GM21390 (cell line): ENCODE data around the gene OR51B4.
"Not testable (repeated sequence)": the region's sequence is repeated elsewhere in the genome, so short reads cannot be mapped to it uniquely, and the experiment has no call there.

ENCODE experiments used
- ATAC-seq: cut with Tn5 transposase; IDR thresholded peaks from one replicate; pipeline ENCODE4 v1.9.1; 2021; ENCODE audit not compliant: unreplicated experiment

Gene OR51B4

DNA sequence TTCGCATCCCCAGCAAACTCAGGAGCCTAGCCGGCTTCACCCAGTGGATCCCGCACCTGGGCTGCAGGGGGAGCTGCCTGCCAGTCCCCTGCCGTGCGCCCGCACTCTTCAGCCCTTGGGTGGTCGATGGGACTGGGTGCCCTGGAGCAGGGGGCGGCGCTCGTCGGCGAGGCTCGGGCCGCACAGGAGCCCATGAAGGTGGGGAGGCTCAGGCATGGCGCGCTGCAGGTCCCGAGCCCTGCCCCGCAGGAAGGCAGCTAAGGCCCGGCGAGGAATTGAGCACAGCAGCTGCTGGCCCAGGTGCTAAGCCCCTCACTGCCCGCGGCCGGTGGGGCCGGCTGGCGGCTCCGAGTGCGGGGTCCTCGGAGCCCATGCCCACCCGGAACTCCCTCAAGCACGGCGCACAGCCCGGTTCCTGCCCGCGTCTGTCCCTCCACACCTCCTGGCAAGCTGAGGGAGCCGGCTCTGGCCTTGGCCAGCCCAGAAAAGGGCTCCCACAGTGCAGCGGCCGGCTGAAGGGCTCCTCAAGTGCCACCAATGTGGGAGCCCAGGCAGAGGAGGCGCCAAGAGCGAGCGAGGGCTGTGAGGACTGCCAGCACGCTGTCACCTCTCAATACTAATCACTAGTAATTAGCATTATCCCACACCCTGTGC lies 7.3 kb downstream of the OR51B4 start:
- not testable (repeated sequence) for ATAC-seq

DNA sequence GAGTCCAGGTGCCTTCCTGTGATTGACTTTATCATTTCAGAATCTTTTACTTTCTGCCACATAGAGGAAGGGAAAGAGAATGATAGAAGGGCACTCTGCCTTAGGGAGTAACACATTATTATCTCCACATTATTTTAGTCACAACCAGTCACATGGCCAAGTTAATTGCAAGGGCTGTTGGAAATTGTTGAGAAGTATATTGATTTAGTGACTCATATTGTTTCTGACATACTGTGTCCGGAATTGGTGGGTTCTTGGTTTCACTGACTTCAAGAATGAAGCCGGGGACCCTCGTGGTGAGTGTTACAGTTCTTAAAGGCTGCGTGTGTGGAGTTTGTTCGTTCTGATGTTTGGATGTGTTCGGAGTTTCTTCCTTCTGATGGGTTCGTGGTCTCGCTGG lies 8.7 kb downstream of the OR51B4 start:
- no peak for ATAC-seq

DNA sequence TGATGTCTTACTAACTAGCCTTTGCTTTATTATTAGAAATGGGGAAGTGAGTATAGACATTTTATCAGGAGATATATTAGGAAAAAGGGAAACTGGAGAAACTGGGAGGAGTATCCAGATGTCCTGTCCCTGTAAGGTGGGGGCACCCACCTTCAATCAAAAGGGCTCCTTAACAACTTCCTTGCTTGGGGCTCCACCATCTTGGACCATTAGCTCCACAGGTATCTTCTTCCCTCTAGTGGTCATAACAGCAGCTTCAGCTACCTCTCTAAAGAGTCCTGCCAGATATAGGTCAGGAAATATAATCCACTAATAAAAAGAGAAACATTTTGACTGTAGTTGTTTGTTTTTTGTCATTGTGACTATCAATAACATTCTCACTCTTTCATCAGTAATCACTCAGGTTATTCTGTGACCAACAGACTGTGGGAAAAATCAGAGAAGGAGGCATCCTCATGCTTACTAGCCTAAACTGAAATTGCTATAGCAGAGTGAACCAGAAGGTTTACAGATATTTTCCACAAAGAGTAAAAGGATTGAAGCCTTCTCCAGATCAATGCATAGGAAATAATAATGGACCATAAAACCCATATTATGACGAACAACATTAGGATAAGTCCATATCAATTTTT lies 10.4 kb downstream of the OR51B4 start:
- peak; percentile 96 for ATAC-seq

DNA sequence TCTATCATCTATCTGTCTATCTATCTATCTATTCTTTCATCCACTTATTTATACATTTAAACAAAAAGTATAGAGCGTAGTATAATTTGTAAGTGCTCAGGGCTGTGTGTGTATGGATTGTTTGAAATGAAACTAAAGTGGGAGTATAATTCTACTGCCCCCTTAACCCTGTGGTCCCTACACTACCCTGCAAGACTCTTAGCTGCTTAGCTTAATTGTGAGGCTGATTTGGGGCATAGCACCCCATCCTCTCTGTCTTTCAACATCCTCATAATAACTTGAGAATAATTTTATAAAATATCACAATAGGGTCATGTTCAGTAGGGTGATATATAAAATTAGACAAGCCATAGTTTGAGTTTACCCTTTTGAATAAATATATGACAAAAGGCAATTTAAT lies 11.6 kb downstream of the OR51B4 start:
- no peak for ATAC-seq

DNA sequence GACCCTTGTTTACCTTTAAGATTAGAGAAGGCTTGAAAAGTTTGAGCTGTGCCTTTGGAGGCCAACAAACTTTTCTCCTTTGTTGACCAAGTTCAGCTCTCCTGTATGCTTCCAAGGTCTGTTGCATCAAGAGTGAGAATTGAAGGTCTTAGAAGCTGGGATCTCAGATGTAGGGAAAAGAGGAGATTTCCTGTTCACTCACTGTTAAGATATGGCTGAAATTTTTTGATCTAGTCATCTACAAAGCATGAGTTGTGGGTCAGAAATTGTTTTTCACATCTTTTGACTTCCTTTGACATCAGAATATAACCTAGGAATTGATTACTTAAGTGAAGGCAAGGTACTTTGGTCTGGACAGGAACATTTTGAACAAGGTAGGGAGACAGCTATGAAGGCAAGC lies 12.1 kb downstream of the OR51B4 start:
- no peak for ATAC-seq

DNA sequence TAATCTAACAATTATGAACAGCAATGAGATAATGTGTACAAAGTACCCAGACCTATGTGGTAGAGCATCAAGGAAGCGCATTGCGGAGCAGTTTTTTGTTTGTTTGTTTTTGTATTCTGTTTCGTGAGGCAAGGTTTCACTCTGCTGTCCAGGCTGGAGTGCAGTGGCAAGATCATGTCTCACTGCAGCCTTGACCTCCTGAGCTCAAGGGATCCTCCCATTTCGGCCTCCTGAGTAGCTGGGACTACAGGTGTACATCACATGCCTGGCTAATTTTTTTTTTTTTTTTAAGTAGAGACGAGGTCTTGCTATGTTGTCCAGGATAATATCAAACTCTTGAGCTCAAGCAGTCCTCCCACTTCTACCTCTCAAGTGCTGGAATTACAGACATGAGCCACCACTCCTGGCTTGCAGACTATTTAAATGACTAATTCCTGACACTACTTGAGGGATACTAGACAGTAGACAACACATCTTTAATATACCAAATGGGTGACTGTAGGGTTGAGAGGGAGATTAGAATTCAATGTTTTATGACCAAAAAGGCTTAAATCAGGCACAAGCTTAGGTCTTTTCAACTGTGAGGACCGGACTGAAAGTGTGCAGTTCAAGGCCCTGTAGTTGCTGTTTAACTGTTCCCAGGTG lies 12.7 kb downstream of the OR51B4 start:
- no peak for ATAC-seq

DNA sequence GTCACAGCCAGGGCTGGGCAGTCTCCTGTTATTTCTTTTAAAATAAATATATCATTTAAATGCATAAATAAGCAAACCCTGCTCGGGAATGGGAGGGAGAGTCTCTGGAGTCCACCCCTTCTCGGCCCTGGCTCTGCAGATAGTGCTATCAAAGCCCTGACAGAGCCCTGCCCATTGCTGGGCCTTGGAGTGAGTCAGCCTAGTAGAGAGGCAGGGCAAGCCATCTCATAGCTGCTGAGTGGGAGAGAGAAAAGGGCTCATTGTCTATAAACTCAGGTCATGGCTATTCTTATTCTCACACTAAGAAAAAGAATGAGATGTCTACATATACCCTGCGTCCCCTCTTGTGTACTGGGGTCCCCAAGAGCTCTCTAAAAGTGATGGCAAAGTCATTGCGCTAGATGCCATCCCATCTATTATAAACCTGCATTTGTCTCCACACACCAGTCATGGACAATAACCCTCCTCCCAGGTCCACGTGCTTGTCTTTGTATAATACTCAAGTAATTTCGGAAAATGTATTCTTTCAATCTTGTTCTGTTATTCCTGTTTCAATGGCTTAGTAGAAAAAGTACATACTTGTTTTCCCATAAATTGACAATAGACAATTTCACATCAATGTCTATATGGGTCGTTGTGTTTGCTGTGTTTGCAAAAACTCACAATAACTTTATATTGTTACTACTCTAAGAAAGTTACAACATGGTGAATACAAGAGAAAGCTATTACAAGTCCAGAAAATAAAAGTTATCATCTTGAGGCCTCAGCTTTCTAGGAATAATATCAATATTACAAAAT lies 13.4 kb downstream of the OR51B4 start:
- no peak for ATAC-seq

DNA sequence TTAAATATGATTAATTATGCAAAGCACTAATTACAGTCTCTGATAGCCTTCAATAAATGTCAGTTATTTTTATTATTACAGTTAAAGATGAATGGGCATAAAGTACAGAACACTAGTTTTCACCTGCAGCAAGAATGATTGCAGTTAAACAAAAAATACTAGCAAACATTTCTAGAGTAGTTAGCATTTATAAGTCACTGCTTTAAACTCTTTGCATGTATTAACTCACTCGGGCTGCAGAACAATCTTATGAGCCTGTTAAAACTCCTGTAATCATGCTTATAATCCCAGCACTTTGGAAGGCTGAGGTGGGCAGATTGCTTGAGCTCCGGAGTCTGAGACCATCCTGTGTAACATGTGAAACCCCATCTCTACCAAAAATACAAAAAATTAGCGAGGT lies 14.8 kb downstream of the OR51B4 start:
- no peak for ATAC-seq

DNA sequence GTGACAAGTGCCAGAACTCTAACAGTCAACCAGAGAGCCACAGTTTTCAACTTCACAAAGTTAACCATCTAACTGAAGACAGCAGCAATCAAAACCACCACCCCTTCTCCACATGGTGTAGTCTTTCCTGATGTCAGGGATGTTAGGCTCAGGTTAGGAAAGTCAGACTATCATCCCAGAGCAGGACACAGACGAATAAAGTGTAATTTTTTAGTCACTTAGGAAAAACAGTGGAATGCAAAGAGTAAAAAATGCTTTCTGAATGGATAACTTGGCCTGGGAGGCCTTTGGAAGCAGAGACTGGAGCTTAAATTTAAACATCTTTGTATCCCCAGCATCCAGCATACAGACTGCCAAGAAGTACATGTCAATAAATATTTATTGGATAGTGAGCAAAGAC lies 15.4 kb downstream of the OR51B4 start:
- ATAC-seq = no peak

DNA sequence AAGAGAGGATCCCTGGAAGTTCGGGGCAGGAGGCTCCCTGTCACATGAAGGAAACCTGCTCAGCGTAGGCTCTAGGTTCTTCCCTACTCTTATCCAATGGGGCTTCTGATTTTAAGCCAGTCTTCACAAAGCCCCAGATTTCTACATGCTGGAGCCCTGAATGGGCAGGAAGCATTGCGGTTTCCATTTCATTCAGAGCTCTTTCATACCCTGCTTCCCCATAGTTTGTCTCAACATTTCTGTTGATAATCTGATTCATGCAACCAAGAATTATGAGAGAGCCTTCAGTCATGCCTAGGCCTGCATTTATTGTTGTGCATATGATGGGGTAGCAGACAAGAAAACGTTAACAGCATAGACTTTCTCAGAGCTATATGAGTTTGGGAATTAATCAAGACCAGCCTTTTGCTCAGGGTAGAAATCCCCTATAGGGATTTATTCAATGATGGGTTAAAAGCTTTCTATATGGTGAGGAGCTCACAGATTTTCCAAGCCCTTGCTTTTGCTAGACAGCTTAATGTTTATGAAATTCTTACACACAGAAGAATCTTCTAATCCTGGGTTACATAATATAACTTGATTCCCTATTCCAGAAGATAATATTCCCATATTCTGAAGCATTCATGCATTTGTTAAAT lies 15.9 kb downstream of the OR51B4 start:
- no peak for ATAC-seq

DNA sequence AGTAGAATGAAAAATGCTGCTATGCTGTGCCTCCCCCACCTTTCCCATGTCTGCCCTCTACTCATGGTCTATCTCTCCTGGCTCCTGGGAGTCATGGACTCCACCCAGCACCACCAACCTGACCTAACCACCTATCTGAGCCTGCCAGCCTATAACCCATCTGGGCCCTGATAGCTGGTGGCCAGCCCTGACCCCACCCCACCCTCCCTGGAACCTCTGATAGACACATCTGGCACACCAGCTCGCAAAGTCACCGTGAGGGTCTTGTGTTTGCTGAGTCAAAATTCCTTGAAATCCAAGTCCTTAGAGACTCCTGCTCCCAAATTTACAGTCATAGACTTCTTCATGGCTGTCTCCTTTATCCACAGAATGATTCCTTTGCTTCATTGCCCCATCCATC lies 17.1 kb downstream of the OR51B4 start:
- ATAC-seq = no peak

DNA sequence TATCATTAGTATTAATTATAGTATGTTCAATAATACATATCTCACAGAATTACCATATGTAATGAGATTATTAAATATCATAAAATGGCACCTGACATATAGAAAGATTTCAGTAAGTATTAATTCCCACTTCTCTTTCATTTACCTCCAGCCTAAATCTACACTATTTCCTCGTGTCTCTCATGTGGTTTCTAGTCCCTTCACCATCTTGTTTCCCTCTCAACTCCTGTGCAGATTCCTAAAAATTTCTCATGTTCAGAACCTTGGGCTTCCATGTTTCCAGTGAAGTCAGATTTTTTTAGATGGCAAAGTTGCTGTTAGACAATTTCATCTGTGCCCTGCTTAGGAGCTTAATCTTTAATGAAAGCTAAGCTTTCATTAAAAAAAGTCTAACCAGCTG lies 17.9 kb downstream of the OR51B4 start:
- ATAC-seq = no peak

DNA sequence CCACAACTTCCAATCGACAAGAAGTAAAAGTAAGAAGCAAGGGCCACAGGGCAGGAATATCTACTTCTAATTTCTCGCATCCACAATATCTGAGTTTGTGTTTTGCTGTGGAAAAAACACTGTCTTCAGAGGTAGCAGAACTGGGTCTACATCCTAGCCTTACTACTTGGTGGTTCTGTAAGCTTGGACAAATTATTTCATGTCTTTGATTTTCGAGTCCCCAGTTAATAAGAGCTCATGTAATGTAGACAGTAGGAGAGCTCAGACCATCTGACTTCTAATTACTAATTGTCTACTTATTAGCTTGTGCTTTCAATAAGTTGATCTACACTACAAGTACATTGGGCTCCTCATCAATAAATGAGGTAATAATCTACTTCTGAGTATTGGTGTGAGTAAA lies 18.7 kb downstream of the OR51B4 start:
- no peak for ATAC-seq

DNA sequence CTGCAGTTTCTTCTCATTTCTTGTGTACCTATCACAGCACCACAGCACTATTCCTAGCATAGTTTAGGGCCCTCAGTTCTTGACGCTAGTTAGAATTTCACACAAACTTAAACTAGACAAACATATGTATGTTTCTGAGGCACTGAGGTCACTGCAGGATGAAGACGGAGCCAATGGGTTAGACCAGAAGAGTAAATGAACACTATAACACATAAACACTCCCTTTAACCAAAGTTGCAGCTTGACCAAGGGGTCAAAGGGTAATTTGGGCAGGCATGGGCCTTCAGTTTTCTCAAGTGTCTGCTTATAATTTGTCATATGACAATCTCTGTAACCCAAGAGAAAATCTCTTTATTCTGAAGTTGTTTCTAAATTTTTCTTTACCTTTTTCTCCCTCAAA lies 19.1 kb downstream of the OR51B4 start:
- no peak for ATAC-seq

DNA sequence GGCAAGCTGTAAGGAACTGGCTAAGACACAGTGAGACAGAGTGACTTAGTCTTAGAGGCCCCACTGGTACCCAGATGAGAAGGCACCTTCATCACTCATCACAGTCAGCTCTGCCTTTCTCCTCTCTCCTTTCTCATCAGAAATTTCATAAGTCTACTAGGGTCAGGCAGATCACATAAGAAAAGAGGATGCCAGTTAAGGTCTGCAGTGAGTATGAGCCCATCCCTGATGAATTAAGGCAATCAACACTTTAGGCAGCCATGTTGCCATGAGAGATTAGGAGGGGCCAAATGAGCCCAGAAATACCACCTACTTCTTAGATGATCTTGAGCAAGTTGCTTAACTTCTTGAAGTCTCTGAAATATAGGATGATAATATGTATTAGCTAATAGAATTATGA lies 20.1 kb downstream of the OR51B4 start:
- no peak for ATAC-seq

DNA sequence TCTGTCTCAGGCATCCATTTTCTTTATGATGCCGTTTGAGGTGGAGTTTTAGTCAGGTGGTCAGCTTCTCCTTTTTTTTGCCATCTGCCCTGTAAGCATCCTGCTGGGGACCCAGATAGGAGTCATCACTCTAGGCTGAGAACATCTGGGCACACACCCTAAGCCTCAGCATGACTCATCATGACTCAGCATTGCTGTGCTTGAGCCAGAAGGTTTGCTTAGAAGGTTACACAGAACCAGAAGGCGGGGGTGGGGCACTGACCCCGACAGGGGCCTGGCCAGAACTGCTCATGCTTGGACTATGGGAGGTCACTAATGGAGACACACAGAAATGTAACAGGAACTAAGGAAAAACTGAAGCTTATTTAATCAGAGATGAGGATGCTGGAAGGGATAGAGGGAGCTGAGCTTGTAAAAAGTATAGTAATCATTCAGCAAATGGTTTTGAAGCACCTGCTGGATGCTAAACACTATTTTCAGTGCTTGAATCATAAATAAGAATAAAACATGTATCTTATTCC lies 21.1 kb downstream of the OR51B4 start:
- peak; percentile 91 for ATAC-seq

DNA sequence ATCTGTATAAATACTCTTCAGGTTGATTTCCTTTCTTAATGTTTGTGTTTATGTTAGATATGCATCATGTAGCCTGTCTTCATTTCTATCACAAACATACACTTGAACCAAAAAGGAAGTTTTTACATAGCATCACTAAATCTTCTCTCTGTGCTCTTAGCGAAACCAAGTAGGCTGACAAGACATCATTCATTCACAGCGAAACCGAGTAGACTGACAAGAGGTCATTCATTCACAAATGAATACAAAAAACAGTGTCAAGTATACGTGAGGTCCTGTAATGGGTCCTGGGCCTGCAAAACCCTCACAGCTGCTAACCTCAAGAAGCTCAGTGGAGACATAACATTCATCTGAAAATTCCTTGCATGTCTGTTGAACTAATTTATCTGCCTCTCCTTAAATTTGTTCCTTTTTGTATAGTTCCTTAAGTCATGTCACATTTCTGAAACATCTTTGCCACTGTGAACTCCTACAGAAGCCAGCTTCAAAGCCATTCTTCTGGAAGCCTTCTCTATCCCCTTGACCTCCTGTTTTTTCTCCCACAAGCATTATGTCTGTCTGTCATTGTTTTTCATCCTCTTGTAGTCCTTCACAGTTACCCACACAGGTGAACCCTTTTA lies 22.2 kb downstream of the OR51B4 start:
- ATAC-seq = no peak

DNA sequence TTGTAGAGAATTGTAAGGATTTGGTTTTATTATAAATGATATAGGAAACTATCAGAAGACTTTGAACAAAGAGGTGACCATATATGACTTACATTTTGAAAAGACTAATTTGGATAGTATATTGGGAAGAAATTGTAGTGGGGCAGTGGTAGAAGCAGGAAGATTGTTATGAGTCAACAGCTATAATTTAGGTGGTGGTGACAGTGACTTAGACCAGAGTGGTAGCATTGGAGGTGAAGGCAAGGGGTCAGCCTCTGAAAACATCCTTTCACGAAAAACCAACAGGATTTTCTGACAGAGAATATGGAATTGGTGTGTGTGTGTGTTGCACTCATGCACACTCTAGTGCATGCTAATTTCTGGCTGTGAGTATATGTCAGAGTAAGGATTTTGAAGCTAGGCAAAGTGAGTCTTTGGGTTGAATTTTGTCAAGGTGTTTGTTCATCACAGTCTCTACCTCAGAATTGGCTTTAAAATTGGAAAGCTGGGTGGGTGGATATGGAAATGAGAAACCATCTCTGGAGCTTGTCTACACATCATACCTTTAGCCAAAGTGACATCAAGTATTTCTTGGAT lies 23.9 kb downstream of the OR51B4 start:
- no peak for ATAC-seq

DNA sequence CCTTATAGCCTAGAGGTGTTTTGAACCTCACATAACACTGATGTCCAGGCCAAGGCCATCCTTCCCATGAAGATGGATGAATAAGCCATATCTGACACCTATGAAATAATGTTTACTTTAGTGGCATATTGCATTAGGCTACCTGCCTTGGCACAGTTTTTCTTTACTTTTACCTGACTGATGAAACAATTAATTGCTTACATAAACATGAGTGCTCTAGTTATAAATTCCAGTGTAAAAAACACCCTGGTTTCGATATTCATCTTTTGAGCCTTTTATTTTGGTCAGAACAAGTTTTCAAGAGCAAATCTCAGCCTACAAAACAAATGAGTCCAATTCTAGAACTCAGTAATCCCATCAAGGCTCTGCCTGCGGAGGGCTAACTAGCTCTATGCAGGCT lies 25.0 kb downstream of the OR51B4 start:
- ATAC-seq = no peak

DNA sequence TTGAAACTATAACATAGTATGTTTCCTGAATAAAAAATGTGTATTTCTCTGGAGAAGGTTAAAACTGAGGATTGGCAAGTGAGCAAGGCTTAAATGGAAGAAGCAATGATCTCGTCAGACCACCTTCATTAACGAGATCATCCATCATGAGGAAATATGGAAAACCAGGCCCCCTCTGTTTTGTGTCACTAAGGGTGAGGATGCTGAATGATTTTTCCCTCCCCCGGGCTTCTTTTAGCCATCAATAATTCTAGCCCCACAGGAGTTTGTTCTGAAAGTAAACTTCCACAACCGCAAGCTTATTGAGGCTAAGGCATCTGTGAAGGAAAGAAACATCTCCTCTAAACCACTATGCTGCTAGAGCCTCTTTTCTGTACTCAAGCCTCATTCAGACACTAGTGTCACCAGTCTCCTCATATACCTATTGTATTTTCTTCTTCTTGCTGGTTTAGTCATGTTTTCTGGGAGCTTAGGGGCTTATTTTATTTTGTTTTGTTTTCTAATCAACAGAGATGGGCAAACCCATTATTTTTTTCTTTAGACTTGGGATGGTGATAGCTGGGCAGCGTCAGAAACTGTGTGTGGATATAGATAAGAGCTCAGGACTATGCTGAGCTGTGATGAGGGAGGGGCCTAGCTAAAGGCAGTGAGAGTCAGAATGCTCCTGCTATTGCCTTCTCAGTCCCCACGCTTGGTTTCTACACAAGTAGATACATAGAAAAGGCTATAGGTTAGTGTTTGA lies 26.2 kb downstream of the OR51B4 start:
- ATAC-seq = no peak
